Fibroblast of pulmonary artery (primary cell): Measurements from ENCODE around the gene CCDC85A.
A peak's percentile ranks its signal among the peaks of the same experiment; 100 is the strongest.

Source experiments
- DNase-seq: peaks from one replicate; pipeline ENCODE4 v3.0.0-alpha.2; 2010; ENCODE audit warnings: low read depth
- H3K4me3 ChIP-seq: replicated peaks from 2 replicates; pipeline ENCODE4 v1.5.1; 2011; ENCODE audit warnings: low read depth, mild to moderate bottlenecking, control low read depth, low read length, moderate library complexity
- CTCF ChIP-seq: IDR thresholded peaks from 2 replicates; pipeline ENCODE4 v1.5.1; 2011; ENCODE audit warnings: mild to moderate bottlenecking, control low read depth, low read length, inconsistent platforms; ENCODE audit errors: missing control alignments

Gene CCDC85A

GRCh38 chr2:56287974-56288373 is 104.2 kb downstream of the CCDC85A start:
- no peak for TF ChIP-seq CTCF
- H3K4me3 ChIP-seq = no peak overlapping the region
- peak; percentile 43 for DNase-seq

GRCh38 chr2:56288838-56289580 is 105.2 kb downstream of the CCDC85A start:
- TF ChIP-seq CTCF = peak; percentile 10
- no peak for DNase-seq
- H3K4me3 ChIP-seq = no peak overlapping the region

- TF ChIP-seq CTCF = no peak
- H3K4me3 ChIP-seq = no peak overlapping the region
- DNase-seq = no peak
These were observed 107.9 kb downstream of the CCDC85A start for GRCh38 chr2:56291711-56292110.

GRCh38 chr2:56292951-56293350 is 109.2 kb downstream of the CCDC85A start:
- no peak for DNase-seq
- H3K4me3 ChIP-seq = no peak overlapping the region
- TF ChIP-seq CTCF = no peak

- DNase-seq = no peak
- no peak overlapping the region for H3K4me3 ChIP-seq
- TF ChIP-seq CTCF = no peak
These were observed 111.9 kb downstream of the CCDC85A start for GRCh38 chr2:56295666-56296065.

GRCh38 chr2:56297671-56298070 is 113.9 kb downstream of the CCDC85A start:
- no peak overlapping the region for H3K4me3 ChIP-seq
- no peak for DNase-seq
- TF ChIP-seq CTCF = no peak

- H3K4me3 ChIP-seq = no peak overlapping the region
- peak; percentile 20 for DNase-seq
- no peak for TF ChIP-seq CTCF
These were observed 115.4 kb downstream of the CCDC85A start for GRCh38 chr2:56299171-56299691.
